SK-N-SH (cell line): ENCODE measurements around the gene OR51B6. TPM values are rescaled to one million over a fixed set of nuclear protein-coding genes. Genes with fewer than 3 reads are reported as not detected.

Experiments used
- CTCF ChIA-PET: fragments of 300-600, 350-600 bp; formaldehyde crosslinking; extraction: SDS; loops from one replicate; lab custom pipeline; 2021; lab: Yijun Ruan, JAX
- POLR2A ChIA-PET: fragments of 350-600 bp; sonication (Branson Sonifier 250); formaldehyde crosslinking; extraction: SDS; loops from one replicate; lab custom pipeline; 2020; ENCODE audit warnings: antibody characterized with exemption, inconsistent platforms; lab: Yijun Ruan, JAX
- DNase-seq: peaks from one replicate; pipeline ENCODE4 v3.0.0; 2012
- H2AFZ ChIP-seq: fragments of 200-600 bp; sonication (generic); 2 replicates; pipeline ENCODE4 v1.8.1; 2016; ENCODE audit warnings: antibody characterized with exemption, mild to moderate bottlenecking, low read depth
- H3F3A ChIP-seq: fragments of 200-600 bp; sonication (generic); replicated peaks from 2 replicates; pipeline ENCODE3; 2016; ENCODE audit warnings: antibody characterized with exemption, mild to moderate bottlenecking; ENCODE audit not compliant: insufficient read depth
- H3K27ac ChIP-seq, 2 experiments: fragments of 200-500 bp in 1 of 2; fragments of 200-600 bp in 1 of 2; sonication (Bioruptor generic) in 1 of 2; sonication (generic), shearing (Covaris generic) in 1 of 2; 2 replicates each; pipeline versions ENCODE4 v1.5.1 to v1.6.1; 2014 to 2016; ENCODE audit warnings: low read depth in 2 of 2, inconsistent platforms in 1 of 2, low read length in 1 of 2, mild to moderate bottlenecking in 1 of 2, mixed read lengths in 1 of 2
- H3K27me3 ChIP-seq: fragments of 200-600 bp; sonication (generic), shearing (Covaris generic); 2 replicates; pipeline ENCODE4 v1.6.1; 2016; ENCODE audit warnings: mixed run types; ENCODE audit not compliant: insufficient read depth
- H3K36me3 ChIP-seq, 2 experiments: fragments of 200-500 bp in 1 of 2; fragments of 200-600 bp in 1 of 2; sonication (Bioruptor generic) in 1 of 2; sonication (generic) in 1 of 2; replicated peaks in 1 of 2; 2 replicates each; pipeline versions ENCODE3 to v1.5.1; 2014 to 2016; ENCODE audit warnings: low read length in 1 of 2, mild to moderate bottlenecking in 1 of 2; ENCODE audit not compliant: insufficient read depth in 2 of 2, control insufficient read depth in 1 of 2
- H3K4me1 ChIP-seq, 2 experiments: fragments of 200-500 bp in 1 of 2; fragments of 200-600 bp in 1 of 2; sonication (Bioruptor generic) in 1 of 2; sonication (generic), shearing (Covaris generic) in 1 of 2; 2 replicates each; pipeline versions ENCODE4 v1.5.1 to v1.6.1; 2014 to 2016; ENCODE audit warnings: low read depth in 1 of 2, low read length in 1 of 2, mixed run types in 1 of 2; ENCODE audit not compliant: insufficient read depth in 2 of 2, control insufficient read depth in 1 of 2
- H3K4me2 ChIP-seq: fragments of 200-600 bp; sonication (generic), shearing (Covaris generic); 2 replicates; pipeline ENCODE4 v1.6.1; 2017; ENCODE audit warnings: mixed run types
- H3K4me3 ChIP-seq, 2 experiments: fragments of 200-500 bp in 1 of 2; fragments of 200-600 bp in 1 of 2; sonication (Bioruptor generic) in 1 of 2; sonication (generic), shearing (Covaris generic) in 1 of 2; 2 replicates each; pipeline versions ENCODE4 v1.5.1 to v1.8.1; 2014 to 2016; ENCODE audit warnings: low read depth in 2 of 2, inconsistent platforms in 1 of 2, low read length in 1 of 2, mild to moderate bottlenecking in 1 of 2, mixed read lengths in 1 of 2, moderate library complexity in 1 of 2
- H3K79me2 ChIP-seq: fragments of 200-600 bp; sonication (generic); 2 replicates; pipeline ENCODE4 v1.8.1; 2017; ENCODE audit warnings: mild to moderate bottlenecking; ENCODE audit not compliant: insufficient read depth
- H3K9ac ChIP-seq: fragments of 200-600 bp; sonication (generic); 2 replicates; pipeline ENCODE4 v1.6.1; 2017; ENCODE audit warnings: mixed run types
- H3K9me2 ChIP-seq: fragments of 200-600 bp; sonication (generic); 2 replicates; pipeline ENCODE4 v1.6.1; 2017; ENCODE audit warnings: mixed run types
- H3K9me3 ChIP-seq: fragments of 200-600 bp; sonication (generic); 2 replicates; pipeline ENCODE4 v1.6.1; 2017; ENCODE audit warnings: mixed run types, mild to moderate bottlenecking, moderate library complexity
- H4K20me1 ChIP-seq: fragments of 200-600 bp; sonication (generic); 2 replicates; pipeline ENCODE4 v1.6.1; 2017; ENCODE audit warnings: mild to moderate bottlenecking, mixed run types; ENCODE audit not compliant: insufficient read depth
- EZH2phosphoT487 ChIP-seq: fragments of 200-600 bp; sonication (generic); IDR thresholded peaks from 2 replicates; pipeline ENCODE4 v1.6.1; 2017; ENCODE audit warnings: low read depth, mixed run types, mild to moderate bottlenecking, antibody characterized with exemption, moderate library complexity, borderline replicate concordance
- NFIC ChIP-seq: IDR thresholded peaks from 2 replicates; pipeline ENCODE4 v1.4.0; 2012; ENCODE audit warnings: borderline replicate concordance
- PBX3 ChIP-seq: IDR thresholded peaks from 2 replicates; pipeline ENCODE4; 2012
- POLR2AphosphoS5 ChIP-seq: IDR thresholded peaks from 2 replicates; pipeline ENCODE4 v1.6.1; 2012; ENCODE audit warnings: low read depth, low read length
- RAD21 ChIP-seq: IDR thresholded peaks from 2 replicates; pipeline ENCODE4 v1.6.1; 2012; ENCODE audit warnings: mild to moderate bottlenecking, low read length
- RCOR1 ChIP-seq: fragments of 150-350 bp; IDR thresholded peaks from 2 replicates; pipeline ENCODE4 v1.6.1; 2017; ENCODE audit warnings: antibody characterized with exemption, low read length
- SMC3 ChIP-seq: IDR thresholded peaks from 2 replicates; pipeline ENCODE4 v1.6.1; 2012; ENCODE audit warnings: low read depth, low read length, improper control_type of control experiment
- TAF1 ChIP-seq: IDR thresholded peaks from 2 replicates; pipeline ENCODE4 v1.6.1; 2012; ENCODE audit warnings: low read depth, mild to moderate bottlenecking, low read length, moderate library complexity, borderline replicate concordance
- TEAD4 ChIP-seq: IDR thresholded peaks from 2 replicates; pipeline ENCODE4 v1.4.0; 2012; ENCODE audit warnings: mild to moderate bottlenecking, borderline replicate concordance; ENCODE audit not compliant: insufficient read depth
- WGBS: methylation state at CpG from one replicate; pipeline ENCODE4 v1.1.6; 2017; ENCODE audit warnings: low lambda C conversion rate; 5-methylcytosine and 5-hydroxymethylcytosine counted together
- polyA plus RNA-seq, 3 experiments: library from polyadenylated mRNA; depleted of rRNA; stranded (reverse); fragments of >200 nt; gene quantifications; 2 replicates each; pipeline ENCODE4 v1.2.3, GENCODE V29; 2012
- TF ChIP-seq, protein P1 (sequence below): fragments of 200-600 bp; sonication (generic); IDR thresholded peaks from 2 replicates; pipeline ENCODE4 v1.6.1; 2017; ENCODE audit warnings: antibody characterized with exemption, mild to moderate bottlenecking, moderate library complexity

Gene OR51B6
- polyA plus RNA-seq, 1 of the 3 experiments (the other 2 are of a cell fraction), result not detected

GRCh38 chr11:5369789-5370188 is 18.5 kb downstream of the OR51B6 start (continued):
- TF ChIP-seq PBX3 (no peak), EZH2phosphoT487 (no peak), NFIC (no peak), RAD21 (peak; percentile 48), POLR2AphosphoS5 (no peak), TEAD4 (no peak), TAF1 (no peak), RCOR1 (no peak)
- TF ChIP-seq, protein P1, sequence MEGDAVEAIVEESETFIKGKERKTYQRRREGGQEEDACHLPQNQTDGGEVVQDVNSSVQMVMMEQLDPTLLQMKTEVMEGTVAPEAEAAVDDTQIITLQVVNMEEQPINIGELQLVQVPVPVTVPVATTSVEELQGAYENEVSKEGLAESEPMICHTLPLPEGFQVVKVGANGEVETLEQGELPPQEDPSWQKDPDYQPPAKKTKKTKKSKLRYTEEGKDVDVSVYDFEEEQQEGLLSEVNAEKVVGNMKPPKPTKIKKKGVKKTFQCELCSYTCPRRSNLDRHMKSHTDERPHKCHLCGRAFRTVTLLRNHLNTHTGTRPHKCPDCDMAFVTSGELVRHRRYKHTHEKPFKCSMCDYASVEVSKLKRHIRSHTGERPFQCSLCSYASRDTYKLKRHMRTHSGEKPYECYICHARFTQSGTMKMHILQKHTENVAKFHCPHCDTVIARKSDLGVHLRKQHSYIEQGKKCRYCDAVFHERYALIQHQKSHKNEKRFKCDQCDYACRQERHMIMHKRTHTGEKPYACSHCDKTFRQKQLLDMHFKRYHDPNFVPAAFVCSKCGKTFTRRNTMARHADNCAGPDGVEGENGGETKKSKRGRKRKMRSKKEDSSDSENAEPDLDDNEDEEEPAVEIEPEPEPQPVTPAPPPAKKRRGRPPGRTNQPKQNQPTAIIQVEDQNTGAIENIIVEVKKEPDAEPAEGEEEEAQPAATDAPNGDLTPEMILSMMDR, result peak; percentile 60

- DNase-seq, result peak; percentile 40
- no peak overlapping the region for H3K9ac ChIP-seq
- no peaks in the 10 kb centered on the region for H3F3A ChIP-seq
- TF ChIP-seq PBX3 (no peak), SMC3 (peak; percentile 91), RAD21 (peak; percentile 75)
- TF ChIP-seq, protein P1, result peak; percentile 84
- TF ChIP-seq, all 33 proteins: peak for 3
- H3K27me3 ChIP-seq, result peaks cover 11% of the 10 kb centered on the region; the same call in 1 of the 2 replicates
- H3K4me1 ChIP-seq, result no peaks in the 10 kb centered on the region
- no peaks in the 10 kb centered on the region for H4K20me1 ChIP-seq
- H3K9me3 ChIP-seq, result no peaks in the 10 kb centered on the region
- H3K4me2 ChIP-seq, result no peak overlapping the region
- ChIA-PET POLR2A (no interaction called here), CTCF (interaction anchor here (0.6 to 2.1 kb wide), 6 partner anchors 10 to 1193 kb away, joined by 3 to 9 read pairs (median 4); no protein-coding TSS in a partner anchor)
- H3K9me2 ChIP-seq, result no peaks in the 10 kb centered on the region
- H3K4me3 ChIP-seq, result no peak overlapping the region; a peak in 1 of 4 replicates
- H2AFZ ChIP-seq, result no peak overlapping the region
- WGBS, result 24% methylated on average over 4 of the region's 4 CpGs
- no peaks in the 10 kb centered on the region for H3K79me2 ChIP-seq
- H3K27ac ChIP-seq, result no peak overlapping the region
- no peaks in the 10 kb centered on the region for H3K36me3 ChIP-seq
These were observed 29.5 kb downstream of the OR51B6 start for GRCh38 chr11:5380740-5381342.
